Measurements from ENCODE around the gene MARF1.

Gene MARF1

DNA sequence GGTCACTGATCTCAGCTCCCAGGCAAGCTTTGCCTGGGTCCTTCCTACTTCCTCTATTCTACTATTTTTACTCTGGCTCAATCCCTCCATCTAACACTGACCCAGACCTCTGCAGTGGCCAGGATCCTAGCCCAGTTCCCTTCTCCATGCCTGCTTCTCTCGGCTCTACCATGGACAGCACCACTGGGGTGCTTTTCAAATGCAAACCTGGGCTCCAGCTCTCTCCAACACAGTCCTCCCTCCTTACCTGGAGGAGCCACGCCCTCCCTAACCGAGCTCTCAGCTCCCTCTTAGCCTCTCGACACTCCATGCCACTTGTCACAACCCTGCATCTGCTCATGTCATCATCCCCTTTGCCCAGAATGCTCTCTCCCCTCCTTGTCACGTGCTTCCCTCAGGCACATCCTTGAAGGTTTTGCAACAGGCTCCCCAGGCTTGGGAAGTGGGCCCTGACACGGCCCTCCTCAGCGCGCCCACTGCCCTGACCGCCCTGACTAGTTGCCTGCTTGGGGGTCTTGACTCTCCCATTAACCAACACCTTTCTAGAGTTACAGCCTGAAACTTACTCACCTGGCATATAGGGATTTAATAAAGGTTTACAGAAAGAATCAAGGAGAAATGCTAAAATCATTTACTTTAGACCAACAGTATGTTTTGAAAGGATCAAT lies 41.6 kb downstream of the MARF1 start:
- no peak for DNase-seq (ENCODE audit: extremely low read depth, low read depth)
- TF ChIP-seq, protein P1, sequence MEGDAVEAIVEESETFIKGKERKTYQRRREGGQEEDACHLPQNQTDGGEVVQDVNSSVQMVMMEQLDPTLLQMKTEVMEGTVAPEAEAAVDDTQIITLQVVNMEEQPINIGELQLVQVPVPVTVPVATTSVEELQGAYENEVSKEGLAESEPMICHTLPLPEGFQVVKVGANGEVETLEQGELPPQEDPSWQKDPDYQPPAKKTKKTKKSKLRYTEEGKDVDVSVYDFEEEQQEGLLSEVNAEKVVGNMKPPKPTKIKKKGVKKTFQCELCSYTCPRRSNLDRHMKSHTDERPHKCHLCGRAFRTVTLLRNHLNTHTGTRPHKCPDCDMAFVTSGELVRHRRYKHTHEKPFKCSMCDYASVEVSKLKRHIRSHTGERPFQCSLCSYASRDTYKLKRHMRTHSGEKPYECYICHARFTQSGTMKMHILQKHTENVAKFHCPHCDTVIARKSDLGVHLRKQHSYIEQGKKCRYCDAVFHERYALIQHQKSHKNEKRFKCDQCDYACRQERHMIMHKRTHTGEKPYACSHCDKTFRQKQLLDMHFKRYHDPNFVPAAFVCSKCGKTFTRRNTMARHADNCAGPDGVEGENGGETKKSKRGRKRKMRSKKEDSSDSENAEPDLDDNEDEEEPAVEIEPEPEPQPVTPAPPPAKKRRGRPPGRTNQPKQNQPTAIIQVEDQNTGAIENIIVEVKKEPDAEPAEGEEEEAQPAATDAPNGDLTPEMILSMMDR (IDR thresholded peaks at IDR 0.05; ENCODE audit: low read depth, low read length), result no peak

DNA sequence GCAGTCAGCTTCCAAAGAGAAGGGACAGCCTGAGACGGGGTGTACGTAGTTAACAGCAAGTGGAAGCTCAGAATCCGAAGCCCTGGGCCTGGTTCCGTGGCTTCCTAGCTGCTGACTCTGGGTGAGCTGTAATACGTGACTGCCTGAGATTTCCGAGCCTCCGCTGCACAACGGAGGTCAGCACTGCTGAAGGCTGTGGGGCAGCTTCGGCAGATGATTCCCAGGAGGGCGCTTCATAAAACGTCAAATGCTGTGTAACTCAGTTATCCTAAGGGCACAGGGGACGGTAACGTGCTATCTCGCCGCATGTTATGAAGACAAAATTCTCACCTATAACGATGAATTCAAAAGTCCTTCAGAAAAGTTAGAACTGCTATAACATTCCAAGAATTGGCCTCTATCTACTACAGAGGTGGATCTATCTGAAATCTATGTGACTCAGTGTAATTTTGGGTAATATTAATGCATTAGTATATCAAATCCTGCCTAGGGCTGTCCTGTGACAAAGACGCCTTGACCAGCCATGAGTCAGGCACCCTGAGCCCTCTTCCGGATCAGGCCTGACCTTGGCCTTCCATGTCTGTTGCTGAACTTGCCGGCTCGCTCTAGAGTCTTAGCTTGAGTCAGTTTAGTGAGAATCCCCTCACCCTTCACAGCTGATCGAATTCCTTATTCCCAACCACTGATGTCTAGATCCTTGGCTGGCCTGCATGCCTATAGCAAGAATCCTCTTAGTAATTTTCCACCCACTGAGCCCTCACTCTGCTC lies 43.5 kb downstream of the MARF1 start:
- TF ChIP-seq, protein P1 (IDR thresholded peaks at IDR 0.05; ENCODE audit: low read depth, low read length), result no peak
- DNase-seq (ENCODE audit: extremely low read depth, low read depth), result no peak

DNA sequence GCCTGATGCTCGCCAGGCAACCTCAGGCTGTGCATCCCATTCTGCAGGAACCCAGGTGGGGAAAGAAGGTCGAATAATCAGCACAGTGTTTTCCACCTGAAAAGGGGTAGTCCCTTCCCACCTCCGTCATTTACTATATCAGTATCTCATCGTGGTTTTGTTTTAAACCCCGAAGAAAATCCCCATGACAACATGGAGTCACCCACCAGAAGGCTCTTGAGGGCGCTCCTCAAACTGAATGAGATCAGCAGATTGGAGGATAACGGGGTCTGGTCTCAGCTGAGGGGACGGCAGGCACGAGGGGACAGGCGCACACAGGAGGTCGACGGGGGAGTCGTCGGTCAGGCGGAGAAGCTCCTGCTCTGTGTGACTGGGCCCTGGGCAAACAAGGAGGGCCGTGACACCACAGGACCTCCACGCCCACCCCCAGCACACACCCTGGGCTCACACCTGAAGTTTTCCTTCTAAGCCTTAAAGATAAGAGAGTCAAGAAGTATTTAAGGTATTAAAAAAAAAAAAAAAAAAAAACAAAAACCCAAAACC lies 44.2 kb downstream of the MARF1 start:
- DNase-seq (ENCODE audit: extremely low read depth, low read depth), result no peak
- TF ChIP-seq, protein P1 (IDR thresholded peaks at IDR 0.05; ENCODE audit: low read depth, low read length), result no peak

DNA sequence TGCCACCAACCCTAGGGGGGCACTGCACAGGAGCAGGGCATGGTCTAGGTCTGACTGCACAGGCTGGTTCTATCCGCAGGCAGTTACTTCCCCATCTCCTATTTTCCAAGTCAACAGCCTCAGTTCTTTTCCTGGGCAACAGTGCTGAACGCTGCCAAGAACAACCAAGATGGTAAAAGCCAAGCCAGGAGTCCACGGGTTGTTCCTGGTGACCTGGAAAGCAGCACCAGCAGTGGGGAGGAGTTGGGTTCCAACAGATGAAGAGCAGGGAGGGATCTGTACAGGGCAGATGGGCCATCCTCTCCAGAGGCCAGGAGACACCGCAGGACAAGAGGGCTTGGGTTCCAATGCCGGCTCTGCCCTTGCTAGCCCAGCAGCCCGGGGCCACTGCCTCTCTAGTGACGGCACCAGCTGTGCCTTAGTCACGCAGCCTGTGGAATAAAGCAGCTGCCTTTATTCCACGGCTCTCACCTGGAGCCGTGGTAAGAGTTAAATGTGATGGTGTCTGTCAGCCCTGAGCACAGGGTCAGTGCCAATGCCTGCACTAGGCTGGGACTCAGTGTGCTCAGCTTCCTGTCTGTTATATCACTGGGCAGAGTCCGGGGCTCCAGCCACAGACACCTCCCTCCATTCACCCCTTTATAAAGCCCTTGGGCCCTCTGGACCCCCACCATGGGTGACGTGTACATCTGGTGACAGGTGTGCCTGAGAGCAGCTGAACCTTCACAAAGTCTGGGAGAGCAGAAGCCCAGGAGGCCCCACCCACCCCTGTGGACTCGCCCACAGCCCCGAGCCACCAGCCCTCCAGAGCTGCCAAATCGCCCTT lies 44.9 kb downstream of the MARF1 start:
- no peak for DNase-seq (ENCODE audit: extremely low read depth, low read depth)
- TF ChIP-seq, protein P1 (IDR thresholded peaks at IDR 0.05; ENCODE audit: low read depth, low read length), result no peak

DNA sequence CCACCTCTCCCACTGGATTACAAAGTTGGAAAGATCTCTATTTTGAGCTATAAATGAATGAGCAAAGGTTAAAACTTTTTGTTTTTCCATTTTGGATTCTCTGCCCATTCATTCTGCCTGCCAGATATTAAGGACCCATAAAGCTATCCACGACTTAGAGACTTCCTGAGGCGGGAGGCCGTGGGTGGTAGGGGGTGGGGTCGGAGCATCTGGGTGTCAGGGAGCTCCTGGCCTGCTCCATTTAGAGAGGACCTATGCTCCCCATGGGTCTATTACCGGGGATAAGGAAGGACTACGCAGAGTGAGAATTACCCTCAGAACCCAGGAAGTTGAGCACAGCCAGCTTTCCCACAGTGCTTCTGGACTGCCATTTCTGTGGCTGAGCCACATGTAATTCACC lies 45.8 kb downstream of the MARF1 start:
- no peak for DNase-seq (ENCODE audit: extremely low read depth, low read depth)
- TF ChIP-seq, protein P1 (IDR thresholded peaks at IDR 0.05; ENCODE audit: low read depth, low read length), result no peak

DNA sequence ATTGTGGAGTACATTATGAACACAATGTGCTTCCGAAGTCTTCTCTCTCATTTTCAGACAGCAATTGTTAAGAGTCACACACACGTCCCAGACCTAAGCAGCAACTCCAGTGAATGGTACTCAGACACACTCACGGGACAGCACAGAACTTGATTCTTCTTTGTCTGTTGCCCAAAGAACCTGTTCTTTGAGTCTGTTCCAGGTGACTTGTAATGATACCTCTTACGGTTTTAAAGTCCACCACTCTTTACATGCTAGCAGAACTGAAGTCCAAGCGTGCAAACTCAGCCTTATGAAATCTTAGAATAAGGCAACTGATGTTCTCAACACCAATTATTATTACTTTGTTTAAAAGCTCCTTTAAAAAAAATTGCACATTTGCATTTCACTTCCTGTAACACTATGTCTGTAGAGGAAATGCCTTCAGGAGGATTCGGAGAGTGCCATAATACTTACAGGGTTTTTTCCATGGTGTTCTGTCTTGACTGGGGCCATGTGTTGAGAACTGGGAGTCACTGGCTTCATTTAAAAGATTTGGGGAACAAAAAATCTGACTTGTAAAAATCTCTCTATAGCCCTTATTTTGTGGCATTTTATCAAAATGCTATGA lies 48.1 kb downstream of the MARF1 start:
- DNase-seq (ENCODE audit: extremely low read depth, low read depth), result no peak
- TF ChIP-seq, protein P1 (IDR thresholded peaks at IDR 0.05; ENCODE audit: low read depth, low read length), result no peak

Data from AG09319 (cell line).